WI38 (cell line): Measurements from ENCODE around the gene MAD1L1.

Experiments
- H3K4me3 ChIP-seq: 2 replicates; pipeline ENCODE4 v1.5.1; 2011; ENCODE audit warnings: low read depth, mild to moderate bottlenecking, control low read depth, low read length
- CTCF ChIP-seq: IDR thresholded peaks from 2 replicates; pipeline ENCODE4 v1.5.1; 2012; ENCODE audit warnings: low read depth, mild to moderate bottlenecking, control low read depth, low read length

Gene MAD1L1

DNA sequence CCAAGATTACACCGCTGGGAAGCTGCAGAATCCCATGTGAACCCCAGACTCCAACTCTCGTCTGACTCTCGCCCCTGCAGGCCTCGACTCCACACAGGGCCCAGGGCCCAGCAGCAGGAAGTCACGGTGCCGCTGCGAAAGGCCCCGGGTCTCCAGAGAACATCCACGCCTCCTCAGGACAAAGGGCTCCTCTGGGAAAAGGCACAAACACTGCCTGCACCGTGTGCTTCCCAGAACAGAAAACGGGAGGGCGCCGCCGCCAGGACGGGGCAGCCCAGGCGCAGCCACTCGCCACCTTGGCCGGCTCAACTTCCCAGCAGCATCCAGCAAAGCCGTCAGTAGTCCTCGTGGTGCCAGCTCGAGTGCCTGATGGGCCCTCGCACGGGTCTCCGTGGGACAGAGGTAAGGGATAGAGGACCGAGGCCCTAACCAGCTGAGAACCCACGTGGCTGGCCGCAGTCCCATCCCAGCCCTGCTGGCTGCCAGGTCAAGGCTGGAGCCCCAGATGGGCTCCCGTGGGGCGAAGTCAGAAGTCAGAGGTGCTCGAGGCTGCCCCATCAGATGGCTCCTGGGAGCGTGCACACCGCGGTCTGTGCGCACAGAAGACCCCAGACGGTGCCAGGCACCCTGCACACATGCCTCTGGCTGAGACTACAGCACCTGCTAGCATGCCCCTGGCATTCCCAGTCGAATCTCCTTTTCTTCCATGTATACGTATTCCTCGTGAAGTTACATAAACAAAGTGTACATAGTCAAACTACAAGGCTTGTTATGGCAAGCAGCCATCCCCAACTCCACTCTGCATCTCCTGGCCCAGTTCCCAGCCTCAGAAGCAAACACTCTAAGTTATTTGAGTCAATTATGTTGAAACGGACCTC is 60.2 kb downstream of the MAD1L1 start:
- no peak for TF ChIP-seq CTCF

GRCh38 chr7:2171855-2172254 is 60.9 kb downstream of the MAD1L1 start:
- no peak overlapping the region for H3K4me3 ChIP-seq
- TF ChIP-seq CTCF = no peak

More for the DNA sequence above, 60.2 kb downstream of the MAD1L1 start:
- no peak overlapping the region for H3K4me3 ChIP-seq

DNA sequence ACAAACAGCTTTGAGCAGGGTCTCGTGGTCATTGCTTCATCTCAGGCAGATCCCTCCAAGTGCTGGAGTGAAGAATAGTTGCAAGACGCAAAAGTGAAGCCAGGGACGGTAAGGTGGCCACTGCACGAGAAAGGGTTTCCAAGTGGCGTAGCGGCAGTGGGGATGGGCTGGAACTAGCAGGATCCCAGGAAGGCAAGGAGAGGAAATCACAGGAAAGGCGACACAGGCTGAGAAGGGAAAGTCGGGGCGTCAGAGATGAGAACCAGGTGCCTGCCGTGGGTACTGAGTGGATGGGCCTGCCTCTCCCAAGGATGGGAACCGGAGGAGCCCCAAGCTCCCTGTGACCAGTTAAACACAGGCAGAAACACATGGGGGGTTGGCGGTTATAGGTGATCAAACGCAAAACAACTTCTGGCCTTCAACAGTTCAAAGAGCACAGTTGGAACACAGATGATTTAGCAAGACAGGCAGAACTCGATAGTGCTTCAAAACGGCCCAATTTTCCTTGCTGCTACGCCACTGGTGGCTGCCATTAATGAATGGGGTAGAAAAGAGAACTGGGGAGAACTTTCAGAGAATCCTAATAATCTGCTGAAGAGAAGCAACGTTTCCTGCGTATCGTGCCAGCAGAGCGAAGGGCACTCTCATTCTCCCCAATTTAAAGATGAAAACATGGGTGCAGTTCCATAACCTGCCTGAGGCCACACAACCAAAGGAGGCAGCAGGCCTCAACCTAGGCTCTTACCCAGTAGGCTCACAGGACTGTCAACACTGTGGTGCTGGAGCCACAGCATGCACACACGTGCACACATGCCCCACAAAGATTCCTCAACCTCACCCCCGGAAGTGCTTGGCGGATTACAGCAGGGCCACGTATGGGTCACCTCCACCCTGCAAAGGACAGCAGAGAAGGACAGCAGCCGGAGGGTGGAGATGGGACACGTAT is 61.9 kb downstream of the MAD1L1 start:
- no peak overlapping the region for H3K4me3 ChIP-seq
- TF ChIP-seq CTCF = no peak

- no peak for TF ChIP-seq CTCF
- H3K4me3 ChIP-seq = no peak overlapping the region
Measured at GRCh38 chr7:2169923-2170575, 62.7 kb downstream of the MAD1L1 start.

GRCh38 chr7:2168615-2169311 is 64.0 kb downstream of the MAD1L1 start:
- no peak for TF ChIP-seq CTCF
- no peak overlapping the region for H3K4me3 ChIP-seq

DNA sequence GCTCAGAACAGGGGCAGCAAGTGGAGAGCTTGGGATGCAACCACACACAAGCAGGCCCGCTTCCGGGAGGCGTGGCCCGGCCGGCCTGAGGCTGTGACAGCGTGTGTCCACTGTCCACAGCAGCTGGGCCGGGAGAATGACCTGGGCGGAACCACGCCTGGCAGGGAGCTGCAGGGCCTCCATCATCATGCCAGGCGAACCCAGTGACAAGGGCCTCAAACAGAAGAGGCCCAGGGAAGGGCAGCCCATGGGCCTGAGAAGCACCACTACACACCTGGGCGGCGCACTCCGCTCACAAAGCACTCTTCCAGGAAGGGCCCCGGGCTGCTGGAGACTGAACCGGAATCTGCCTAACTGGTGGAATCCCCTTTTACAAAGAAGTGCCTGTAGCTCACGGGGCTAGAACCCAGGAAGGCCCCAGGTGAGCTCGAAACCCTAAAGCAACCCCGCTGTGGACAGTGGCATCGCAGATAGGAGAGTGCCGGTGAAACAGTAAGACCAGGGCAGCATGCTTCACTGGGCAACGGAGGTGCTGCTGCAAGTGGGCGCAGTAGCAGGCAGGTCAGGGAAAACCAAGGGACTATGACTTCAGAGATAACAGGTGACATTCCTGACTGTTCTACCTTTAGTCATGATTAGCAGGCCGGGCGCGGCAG is 66.0 kb downstream of the MAD1L1 start:
- no peak for TF ChIP-seq CTCF
- H3K4me3 ChIP-seq = no peak overlapping the region
